Hepatocyte (in vitro differentiated cells): ENCODE data around the gene SMIM11. TPM values are rescaled to one million over a fixed set of nuclear protein-coding genes. Genes with fewer than 3 reads are reported as not detected.
"Not testable (repeated sequence)": the region's sequence is repeated elsewhere in the genome, so short reads cannot be mapped to it uniquely, and the experiment has no call there.

ENCODE experiments used
- DNase-seq: peaks from one replicate; pipeline ENCODE4 v3.0.0-alpha.2; 2016; ENCODE audit warnings: low spot score
- H2AFZ ChIP-seq: fragments of 200-600 bp; sonication (generic); 2 replicates; pipeline ENCODE4 v1.6.0; 2016; ENCODE audit warnings: antibody characterized with exemption, mild to moderate bottlenecking
- H3K27ac ChIP-seq: fragments of 200-600 bp; sonication (generic); 2 replicates; pipeline ENCODE4 v1.5.1; 2016; ENCODE audit warnings: mild to moderate bottlenecking
- H3K27me3 ChIP-seq: fragments of 200-600 bp; sonication (generic); 2 replicates; pipeline ENCODE4 v1.6.1; 2016
- H3K36me3 ChIP-seq: fragments of 200-600 bp; sonication (generic); replicated peaks from 2 replicates; pipeline ENCODE4 v1.5.1; 2016; ENCODE audit warnings: low read depth; ENCODE audit not compliant: insufficient read depth
- H3K4me1 ChIP-seq: fragments of 200-600 bp; sonication (generic); 2 replicates; pipeline ENCODE4 v1.5.1; 2016; ENCODE audit warnings: mild to moderate bottlenecking, moderate library complexity; ENCODE audit not compliant: insufficient read depth
- H3K4me2 ChIP-seq: fragments of 200-600 bp; sonication (generic); 2 replicates; pipeline ENCODE4 v1.6.0; 2016
- H3K4me3 ChIP-seq: fragments of 200-600 bp; sonication (generic); 2 replicates; pipeline ENCODE4 v1.5.1; 2016; ENCODE audit warnings: mild to moderate bottlenecking
- H3K79me2 ChIP-seq: fragments of 200-600 bp; sonication (generic); 2 replicates; pipeline ENCODE4 v1.6.0; 2017; ENCODE audit warnings: mild to moderate bottlenecking
- H3K9me2 ChIP-seq: fragments of 200-600 bp; sonication (generic); replicated peaks from 2 replicates; pipeline ENCODE4 v1.6.0; 2017; ENCODE audit warnings: mild to moderate bottlenecking; ENCODE audit not compliant: insufficient read depth
- H3K9me3 ChIP-seq: fragments of 200-600 bp; sonication (generic); 2 replicates; pipeline ENCODE4 v1.5.1; 2016; ENCODE audit warnings: low read depth, mild to moderate bottlenecking
- H4K20me1 ChIP-seq: fragments of 200-600 bp; sonication (generic); 2 replicates; pipeline ENCODE4 v1.6.0; 2016; ENCODE audit warnings: mild to moderate bottlenecking; ENCODE audit not compliant: insufficient read depth, poor library complexity, severe bottlenecking
- CTCF ChIP-seq: fragments of 200-600 bp; sonication (generic); IDR thresholded peaks from 2 replicates; pipeline ENCODE4 v1.5.1; 2016; ENCODE audit warnings: antibody characterized with exemption, mild to moderate bottlenecking; ENCODE audit not compliant: poor library complexity
- EZH2 ChIP-seq: fragments of 200-600 bp; sonication (generic); IDR thresholded peaks from 2 replicates; pipeline ENCODE4 v1.6.1; 2016; ENCODE audit warnings: antibody characterized with exemption, mild to moderate bottlenecking, borderline replicate concordance
- EZH2phosphoT487 ChIP-seq: fragments of 200-600 bp; sonication (generic); IDR thresholded peaks from one replicate; pipeline ENCODE4 v1.6.1; 2018; ENCODE audit warnings: antibody characterized with exemption, mild to moderate bottlenecking, low read depth, moderate library complexity; ENCODE audit not compliant: unreplicated experiment, severe bottlenecking
- WGBS: methylation state at CpG from one replicate; pipeline ENCODE4 v1.1.6; 2016; ENCODE audit warnings: low lambda C conversion rate; ENCODE audit errors: missing lambda C conversion rate; 5-methylcytosine and 5-hydroxymethylcytosine counted together
- polyA plus RNA-seq: library from polyadenylated mRNA; unstranded; fragments of >200 nt; fragmentation: Nextera tagmentation; extraction: Ambion mirVana; gene quantifications from 2 replicates; pipeline ENCODE4 v1.2.1, GENCODE V29; 2016
- total RNA-seq: library from RNA; depleted of rRNA; stranded (reverse); fragments of >200 nt; gene quantifications from 2 replicates; pipeline ENCODE4 v1.2.3, GENCODE V29; 2014

SMIM11 gene
- total RNA-seq (2.7 and 16.8 TPM in 2 replicates), polyA plus RNA-seq (4.1 and 6.6 TPM in 2 replicates)

- H3K79me2 ChIP-seq, H2AFZ ChIP-seq, H3K9me3 ChIP-seq, H3K36me3 ChIP-seq, H3K4me1 ChIP-seq, H3K9me2 ChIP-seq, H4K20me1 ChIP-seq, H3K4me3 ChIP-seq, DNase-seq, H3K27me3 ChIP-seq, H3K4me2 ChIP-seq, H3K27ac ChIP-seq: not testable (repeated sequence)
- WGBS: no CpG with 5 or more reads among the region's 49 CpGs
These were observed at the start of gene SMIM11 for GRCh38 chr21:34374940-34375618. Gene SMIM11 (plus strand): TSS chr21:34375507. CDS start chr21:34379505, 3,998 bp downstream.

GRCh38 chr21:34330055-34330454 is 45.3 kb upstream of the SMIM11 start:
- H3K27me3 ChIP-seq: no peaks in the 10 kb centered on the region
- WGBS: 92% methylated on average over 8 of the region's 8 CpGs
- H3K4me1 ChIP-seq: no peaks in the 10 kb centered on the region
- DNase-seq: no peak
- no peak overlapping the region for H2AFZ ChIP-seq
- H3K36me3 ChIP-seq: no peaks in the 10 kb centered on the region
- TF ChIP-seq CTCF (no peak), EZH2 (no peak), EZH2phosphoT487 (no peak)
- H3K9me2 ChIP-seq: no peaks in the 10 kb centered on the region
- no peak overlapping the region for H3K4me3 ChIP-seq
- no peak overlapping the region for H3K27ac ChIP-seq
- no peaks in the 10 kb centered on the region for H3K9me3 ChIP-seq
- H4K20me1 ChIP-seq: no peaks in the 10 kb centered on the region
- H3K79me2 ChIP-seq: no peaks in the 10 kb centered on the region
- no peak overlapping the region for H3K4me2 ChIP-seq

- Histone ChIP-seq H3K36me3 (no peaks in the 10 kb centered on the region), H2AFZ (no peak overlapping the region), H3K9me3 (no peaks in the 10 kb centered on the region), H3K27ac (no peak overlapping the region), H3K27me3 (no peaks in the 10 kb centered on the region), H3K4me1 (peaks cover 6% of the 10 kb centered on the region), H3K4me3 (no peak overlapping the region), H3K9me2 (no peaks in the 10 kb centered on the region), H3K79me2 (no peaks in the 10 kb centered on the region), H4K20me1 (no peaks in the 10 kb centered on the region), H3K4me2 (no peak overlapping the region)
- no peak for TF ChIP-seq EZH2phosphoT487
- TF ChIP-seq EZH2: no peak
- no peak for TF ChIP-seq CTCF
- WGBS: 85% methylated on average over 5 of the region's 5 CpGs
- no peak for DNase-seq
These were observed 43.6 kb upstream of the SMIM11 start for GRCh38 chr21:34331726-34332125.

GRCh38 chr21:34332347-34332746 is 43.0 kb upstream of the SMIM11 start:
- DNase-seq: no peak
- no peak overlapping the region for H3K4me2 ChIP-seq
- H3K4me1 ChIP-seq: peaks cover 11% of the 10 kb centered on the region
- no peak for TF ChIP-seq CTCF
- no peak for TF ChIP-seq EZH2phosphoT487
- no peak for TF ChIP-seq EZH2
- no peaks in the 10 kb centered on the region for H4K20me1 ChIP-seq
- 93% methylated on average over 6 of the region's 6 CpGs for WGBS
- H2AFZ ChIP-seq: no peak overlapping the region
- H3K9me3 ChIP-seq: no peaks in the 10 kb centered on the region
- no peak overlapping the region for H3K27ac ChIP-seq
- H3K79me2 ChIP-seq: no peaks in the 10 kb centered on the region
- H3K4me3 ChIP-seq: no peak overlapping the region
- H3K36me3 ChIP-seq: no peaks in the 10 kb centered on the region
- no peaks in the 10 kb centered on the region for H3K27me3 ChIP-seq
- H3K9me2 ChIP-seq: no peaks in the 10 kb centered on the region
